HG03175 (cell line): ENCODE results near the gene TOMT.
A peak's percentile ranks its signal among the peaks of the same experiment; 100 is the strongest.

ENCODE experiments used
- ATAC-seq: cut with Tn5 transposase; IDR thresholded peaks from one replicate; pipeline ENCODE4 v1.9.1; 2021; ENCODE audit warnings: mild to moderate bottlenecking, moderate library complexity; ENCODE audit not compliant: unreplicated experiment

TOMT gene

DNA sequence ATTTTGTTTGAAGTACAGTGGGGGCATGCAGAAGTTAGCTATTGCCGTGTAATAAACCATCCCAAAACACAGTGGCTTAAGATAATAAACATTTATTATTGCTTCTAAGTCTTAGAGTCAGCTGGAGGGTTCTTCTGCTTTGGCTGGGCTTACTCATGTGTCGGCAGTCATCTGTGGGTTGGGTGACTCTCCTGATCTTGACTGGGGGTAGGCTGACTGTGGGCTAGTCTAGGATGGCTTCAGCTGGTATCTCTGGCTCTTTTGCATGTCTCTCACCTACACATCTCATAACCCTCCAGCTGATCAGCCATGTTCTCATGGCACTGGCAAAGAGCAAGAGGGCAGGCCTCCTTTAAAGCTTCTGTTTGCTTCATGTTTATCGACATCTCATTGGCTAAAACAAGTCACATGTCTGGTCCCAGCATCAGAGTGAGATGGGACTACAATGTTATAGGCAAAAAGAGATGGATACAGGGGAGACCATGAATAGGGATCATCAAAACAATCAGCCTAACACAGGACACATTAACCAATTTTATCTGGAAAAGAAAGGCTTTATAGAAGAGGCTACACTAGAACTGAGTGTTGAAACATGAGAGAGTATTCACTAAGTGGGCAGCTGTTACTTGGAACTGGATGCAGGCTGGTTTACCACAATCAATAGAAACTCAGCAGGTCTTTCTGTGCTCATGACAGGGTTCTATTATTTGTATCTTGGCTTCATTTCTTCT, 19.9 kb upstream of the TOMT start:
- ATAC-seq, result no peak

DNA sequence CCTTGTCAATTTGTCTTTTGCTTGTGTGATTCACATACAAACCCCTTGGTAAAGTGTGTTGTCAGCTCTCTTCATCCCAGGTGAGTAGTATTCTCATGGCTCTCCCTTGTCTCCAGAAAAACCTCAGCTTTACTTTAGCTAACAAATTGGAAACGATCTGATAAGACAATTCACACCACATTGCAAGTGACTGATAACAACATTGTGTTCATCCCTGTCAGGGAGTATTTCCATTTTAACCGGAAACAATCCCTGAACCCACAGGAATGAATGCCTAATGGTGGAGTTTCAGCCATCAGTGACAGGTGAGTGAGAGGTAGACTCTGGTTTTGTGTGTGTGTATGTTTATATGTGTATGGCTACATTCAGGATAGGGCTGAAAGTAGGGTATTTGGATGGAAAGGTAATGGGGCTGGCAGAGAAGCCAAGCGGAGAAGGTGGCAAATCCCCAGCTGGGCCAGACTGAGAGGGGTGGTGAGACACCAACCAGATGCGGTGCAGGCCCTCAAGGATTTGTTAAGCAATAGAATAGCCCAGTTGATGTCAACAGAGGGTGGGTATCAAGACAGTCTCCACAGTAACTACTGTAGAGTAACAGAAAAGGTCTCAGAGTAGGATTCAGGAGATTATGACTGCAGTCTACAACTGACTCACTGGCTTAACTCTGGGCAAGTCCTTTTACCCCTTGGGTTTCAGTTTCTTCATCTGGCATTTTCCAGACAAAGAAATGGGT, 17.5 kb upstream of the TOMT start:
- ATAC-seq, result no peak

DNA sequence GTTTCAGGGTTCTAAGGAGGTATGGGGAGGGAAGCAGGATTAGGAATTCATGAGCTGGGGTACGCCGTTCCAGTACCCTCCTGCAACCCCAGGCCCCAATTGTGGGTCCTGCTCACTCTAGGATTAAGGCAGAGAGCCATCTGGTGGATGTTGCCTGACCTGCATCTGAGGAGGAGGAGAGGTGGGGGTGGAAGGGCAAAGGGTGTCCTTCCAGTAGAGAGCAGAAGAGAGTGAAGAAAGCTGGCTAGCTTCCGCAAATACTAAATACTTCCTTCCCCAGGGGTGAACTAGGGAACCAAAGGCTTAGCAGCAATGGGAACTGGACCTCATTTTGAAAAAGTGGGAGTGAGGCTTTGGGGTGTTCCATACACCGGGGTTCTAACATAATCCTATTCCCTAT, 14.4 kb upstream of the TOMT start:
- ATAC-seq, result no peak

DNA sequence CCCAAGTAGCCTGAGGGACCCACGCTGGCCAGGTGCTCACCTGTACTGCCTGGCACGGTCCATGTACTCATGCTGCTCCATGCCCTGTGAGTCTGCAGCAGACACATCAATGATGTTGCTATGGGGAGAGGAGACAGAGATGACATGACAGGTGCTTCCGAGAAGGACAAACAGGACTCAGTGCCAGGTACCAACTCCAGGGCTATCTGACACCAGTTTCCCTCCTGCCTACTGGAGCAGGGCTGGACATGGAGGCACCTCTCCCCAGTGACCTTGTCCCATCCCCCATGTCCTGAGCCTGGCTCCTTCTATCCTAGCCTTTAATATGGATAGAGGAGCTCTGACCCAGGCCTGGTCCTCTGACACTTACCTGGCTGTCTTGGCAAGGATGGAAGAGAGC, 7.0 kb upstream of the TOMT start:
- no peak for ATAC-seq

DNA sequence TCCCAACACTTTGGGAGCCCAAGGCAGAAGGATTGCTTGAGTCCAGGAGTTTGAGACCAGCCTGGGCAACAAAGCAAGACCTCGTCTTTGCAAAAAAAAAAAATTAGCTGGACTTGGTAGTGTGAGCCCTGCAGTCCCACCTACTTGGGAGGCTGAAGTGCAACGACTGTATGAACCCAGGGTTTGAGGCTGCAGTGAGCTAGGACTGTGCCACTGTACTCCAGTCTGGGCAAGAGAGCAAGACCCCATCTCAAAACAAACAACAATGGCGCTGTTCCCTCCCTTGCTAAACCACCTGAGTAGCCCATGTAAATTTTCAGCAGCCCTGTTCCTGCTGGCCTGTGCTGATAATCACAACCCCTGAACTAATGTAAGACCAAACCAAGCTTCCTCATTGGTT, 5.7 kb upstream of the TOMT start:
- ATAC-seq, result no peak

DNA sequence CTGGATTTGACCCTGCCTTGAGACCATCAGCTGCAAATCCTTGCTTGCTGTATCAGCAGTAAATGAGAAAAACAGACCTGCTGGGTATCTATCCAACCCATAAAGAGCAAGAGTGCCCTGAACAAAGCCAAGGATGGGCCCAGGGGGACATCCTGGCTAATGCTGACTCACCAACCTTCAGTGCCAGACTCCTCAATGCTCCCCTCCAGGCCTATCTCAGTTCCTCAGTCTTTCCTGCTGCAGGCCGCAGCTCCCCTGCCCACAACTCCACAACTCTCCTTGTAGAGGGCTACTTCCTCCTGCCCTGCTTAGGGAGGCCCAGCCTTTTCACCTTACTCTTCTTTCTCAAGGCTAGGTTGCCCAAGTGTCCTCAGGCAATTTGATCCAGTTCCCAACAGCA, 5.3 kb upstream of the TOMT start:
- ATAC-seq, result no peak

DNA sequence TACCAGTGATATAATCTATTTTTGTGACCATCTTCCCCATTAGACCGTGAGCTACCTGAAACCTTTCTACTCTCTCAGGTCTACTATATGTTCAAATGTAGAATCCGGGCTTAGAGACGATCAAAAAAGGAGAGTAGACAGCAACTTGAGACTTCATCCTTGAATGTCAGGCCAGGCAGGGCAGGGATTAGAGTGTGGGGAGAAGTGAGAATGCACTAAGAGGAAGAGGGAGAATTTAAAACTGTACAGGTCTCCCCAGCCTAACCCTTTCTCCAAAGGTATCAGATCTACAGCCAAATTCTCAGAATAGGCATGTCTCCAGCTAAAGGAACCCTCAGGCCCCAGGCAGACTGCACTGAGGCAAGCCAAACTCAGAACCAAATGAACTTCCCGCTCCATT, 3.6 kb upstream of the TOMT start:
- ATAC-seq, result no peak

DNA sequence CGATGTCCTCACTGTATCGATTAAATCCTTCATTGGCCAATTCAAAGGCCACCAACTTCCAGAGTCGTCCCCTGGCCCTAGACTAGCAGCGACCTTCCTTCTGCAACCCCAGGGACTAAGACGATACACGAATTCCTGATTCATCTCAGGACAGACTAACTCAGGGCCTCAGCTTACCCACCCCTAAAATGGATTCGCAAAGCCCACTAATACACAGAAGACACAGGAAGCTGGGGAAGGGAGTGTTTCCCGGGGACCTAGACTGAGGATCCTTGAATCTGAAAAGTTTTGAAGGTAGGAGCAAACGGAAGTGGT, 3.1 kb upstream of the TOMT start:
- ATAC-seq, result no peak

DNA sequence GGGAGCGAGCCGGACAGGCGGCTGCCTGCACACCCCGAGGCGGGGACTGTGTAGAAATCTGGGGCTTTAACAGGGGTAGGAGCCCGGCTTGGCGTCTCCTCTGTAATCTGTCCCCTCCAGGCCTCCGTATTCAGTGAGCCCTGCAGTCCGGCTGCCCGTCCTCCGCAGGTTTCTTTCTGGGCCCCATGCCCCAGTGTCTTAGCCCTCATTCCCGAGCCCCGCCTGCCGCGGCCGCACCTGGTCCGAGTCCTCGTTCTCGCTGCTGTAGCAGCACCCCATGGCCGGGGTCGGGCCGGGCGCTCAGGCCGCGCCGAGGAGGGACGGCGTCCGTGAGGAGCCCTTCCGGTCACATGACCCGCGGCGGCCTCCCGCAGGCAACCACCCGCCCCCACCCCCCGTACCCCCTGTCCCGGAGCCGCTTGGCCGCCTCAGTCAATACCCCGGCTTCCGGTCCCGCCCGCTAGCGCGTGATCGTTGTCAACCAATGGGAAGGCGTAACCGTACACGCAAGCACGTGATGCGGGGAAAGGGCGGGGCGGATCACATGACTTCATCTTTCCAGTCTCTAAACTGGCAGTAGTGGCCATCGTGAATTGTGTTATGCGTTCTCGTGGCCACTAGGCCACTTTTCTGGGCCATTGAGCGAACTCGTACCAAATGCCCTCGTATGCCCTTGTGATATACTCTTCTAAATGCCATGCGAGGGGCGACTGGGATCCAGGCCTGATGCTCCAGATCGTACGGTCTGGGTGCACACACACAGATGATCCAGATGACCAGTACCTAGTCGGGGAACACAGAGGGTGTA, 2.6 kb upstream of the TOMT start, which contains the start of gene LAMTOR1:
LAMTOR1 (minus strand) TSS at position 352 of the 808 bp plus-strand sequence; CDS start at position 279, 73 bp downstream.
- ATAC-seq, result peak; percentile 92

DNA sequence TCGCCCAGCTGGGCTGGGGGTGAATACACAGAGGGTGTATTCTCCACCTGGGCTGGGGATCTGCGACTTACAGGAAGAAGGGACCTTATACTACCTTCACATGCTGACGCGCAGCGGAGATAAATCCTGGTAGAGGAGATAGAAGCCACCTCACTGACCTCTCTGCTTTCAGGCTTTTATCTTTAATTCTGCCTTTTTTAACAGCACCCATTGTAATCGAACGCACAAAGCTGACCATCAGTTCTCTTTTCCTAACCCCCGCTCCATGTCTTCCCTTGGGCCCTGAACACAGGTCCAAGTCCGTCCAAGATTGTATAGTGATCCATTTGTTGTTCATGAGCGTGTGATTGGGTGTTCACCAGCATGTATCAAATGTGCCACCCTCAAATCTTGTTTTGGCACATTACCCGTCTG, 2.0 kb upstream of the TOMT start:
- ATAC-seq, result no peak

DNA sequence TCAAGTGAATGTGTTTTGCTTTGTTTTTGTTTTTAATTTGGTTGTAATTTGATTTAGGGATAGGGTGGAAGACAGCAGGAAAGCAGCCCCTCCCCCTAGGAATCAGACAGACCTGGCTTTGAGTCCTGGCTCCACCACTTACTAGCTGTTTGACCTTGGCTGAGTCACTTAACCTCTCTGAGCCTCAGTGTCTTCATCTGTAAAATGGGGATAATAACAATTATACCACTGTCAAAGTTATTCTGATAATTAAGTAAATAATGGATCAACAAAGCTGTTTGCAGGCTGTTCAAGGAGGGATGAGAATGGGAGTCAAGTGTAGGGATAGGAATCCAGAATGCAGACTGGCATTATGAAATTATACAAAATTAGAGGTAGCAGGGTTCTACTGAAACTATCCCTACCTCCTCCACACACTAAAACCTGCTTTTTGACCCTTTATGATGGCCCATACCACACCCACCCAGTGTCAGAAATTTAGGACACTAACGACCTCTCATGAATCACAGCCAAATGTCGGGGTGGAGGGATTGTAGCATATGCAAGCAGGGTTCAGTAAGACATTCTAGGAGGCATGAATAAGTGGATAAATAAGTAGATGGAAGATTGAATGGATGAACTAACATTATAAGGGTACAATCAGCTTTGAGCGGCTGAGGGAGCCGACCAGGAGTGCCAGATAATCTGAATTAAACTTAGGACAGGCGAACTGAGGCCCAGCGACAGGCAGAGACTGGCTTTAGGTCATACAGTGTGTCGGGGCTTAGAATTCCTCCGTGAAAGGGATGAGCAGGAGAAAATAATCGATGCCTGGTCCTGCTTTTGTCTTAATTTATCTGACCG, 5.8 kb downstream of the TOMT start:
- peak; percentile 1 for ATAC-seq

DNA sequence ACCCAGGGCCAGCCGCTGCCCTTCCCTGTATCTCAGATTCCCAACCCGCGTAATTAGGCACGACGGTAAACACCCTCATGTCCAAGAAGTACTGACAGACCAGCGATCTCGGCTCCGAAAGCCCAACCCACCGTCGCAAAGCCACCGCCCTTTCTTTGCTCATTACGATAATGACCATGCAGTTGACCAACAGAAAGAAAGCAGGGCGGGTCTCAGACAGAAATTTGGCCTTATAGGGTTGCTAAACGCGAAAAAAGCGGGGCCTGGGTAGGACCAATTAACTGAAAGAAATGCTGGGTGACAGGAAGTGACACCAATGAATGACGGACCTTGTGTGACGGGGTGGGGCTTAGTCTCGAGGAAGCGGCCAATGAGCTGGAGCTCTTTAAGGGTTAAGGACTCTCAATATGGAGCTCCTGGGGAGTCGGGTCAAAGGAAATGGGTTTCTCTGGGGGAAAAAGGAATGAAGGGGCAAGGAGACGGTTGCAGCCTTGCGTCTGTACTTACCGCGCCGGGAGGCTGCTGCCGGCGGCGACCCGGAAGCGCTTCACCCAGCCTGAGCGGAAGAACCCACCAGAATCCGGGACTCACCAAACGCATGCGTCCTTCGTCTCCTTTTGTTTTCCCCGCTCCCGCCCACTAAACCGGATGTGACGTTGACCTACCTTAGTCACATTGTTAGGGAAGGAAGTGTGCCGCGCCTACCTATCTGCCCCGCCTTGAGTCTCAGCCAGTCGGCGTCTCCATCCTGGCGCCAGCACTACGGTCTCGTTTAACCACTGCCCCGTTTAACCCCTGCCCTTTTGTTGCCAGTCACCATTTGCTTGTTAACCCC, 6.6 kb downstream of the TOMT start, which contains the start of gene ANAPC15:
ANAPC15 (minus strand) TSS at position 553 of the 835 bp plus-strand sequence. CDS start 1,419 bp downstream, outside the sequence.
- peak; percentile 93 for ATAC-seq

DNA sequence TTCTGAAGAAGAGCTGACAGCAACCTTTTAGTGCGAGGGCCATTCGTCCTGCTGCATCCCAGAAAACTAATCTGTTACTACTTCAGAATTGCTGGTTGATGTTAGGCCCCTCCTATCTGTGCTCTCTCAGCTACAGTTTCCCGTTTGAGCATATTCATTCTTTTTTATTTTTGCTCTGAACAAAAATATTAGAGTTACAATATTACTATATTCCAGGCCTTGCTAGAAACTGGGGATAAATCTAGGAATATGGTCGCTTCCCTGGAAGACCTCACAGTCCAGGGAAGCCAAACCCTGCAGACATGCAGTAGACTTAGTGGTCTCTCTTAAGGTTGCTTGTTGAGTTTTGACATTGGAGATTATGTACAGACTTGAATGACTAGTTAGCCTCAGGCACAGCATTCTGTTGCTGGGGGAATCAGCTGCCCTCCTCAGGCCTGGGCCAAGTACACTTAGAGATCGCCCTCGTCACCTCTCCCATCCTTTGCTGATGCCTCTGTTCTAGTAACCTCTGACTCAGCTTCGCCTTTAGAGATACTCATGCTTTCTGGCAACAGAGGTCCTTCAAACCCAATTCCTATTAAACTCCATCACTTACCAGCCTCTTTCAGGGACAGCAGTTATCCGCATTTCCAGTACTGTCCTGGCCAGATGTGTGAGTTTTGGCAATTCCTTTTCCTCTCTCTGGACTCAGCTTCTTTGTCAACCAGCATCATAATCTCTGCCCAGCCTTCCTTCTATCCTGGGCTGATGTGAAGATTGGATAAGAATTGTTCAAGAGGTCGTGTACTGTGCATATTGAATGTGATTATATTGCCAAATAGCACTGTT, 7.5 kb downstream of the TOMT start:
- no peak for ATAC-seq

DNA sequence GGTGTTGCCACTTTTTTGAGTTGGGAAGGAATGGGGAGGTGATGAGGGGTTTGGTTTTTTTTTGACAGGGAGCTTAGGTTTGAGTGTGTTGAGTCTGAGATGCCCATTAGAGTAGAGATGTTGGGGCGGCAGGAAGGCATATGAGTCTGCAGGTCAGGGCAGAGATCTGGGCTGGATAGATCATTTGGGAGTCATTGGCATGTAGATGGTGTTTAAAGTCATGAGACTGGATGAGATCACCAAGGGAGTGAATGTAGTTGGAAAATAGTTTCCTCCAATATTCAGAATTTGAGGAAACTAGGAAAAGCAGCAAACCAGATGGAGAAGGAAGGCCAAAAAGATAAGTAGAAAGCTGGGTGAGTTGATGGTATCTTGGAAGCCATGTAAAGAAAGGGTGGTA, 8.8 kb downstream of the TOMT start:
- ATAC-seq, result no peak

DNA sequence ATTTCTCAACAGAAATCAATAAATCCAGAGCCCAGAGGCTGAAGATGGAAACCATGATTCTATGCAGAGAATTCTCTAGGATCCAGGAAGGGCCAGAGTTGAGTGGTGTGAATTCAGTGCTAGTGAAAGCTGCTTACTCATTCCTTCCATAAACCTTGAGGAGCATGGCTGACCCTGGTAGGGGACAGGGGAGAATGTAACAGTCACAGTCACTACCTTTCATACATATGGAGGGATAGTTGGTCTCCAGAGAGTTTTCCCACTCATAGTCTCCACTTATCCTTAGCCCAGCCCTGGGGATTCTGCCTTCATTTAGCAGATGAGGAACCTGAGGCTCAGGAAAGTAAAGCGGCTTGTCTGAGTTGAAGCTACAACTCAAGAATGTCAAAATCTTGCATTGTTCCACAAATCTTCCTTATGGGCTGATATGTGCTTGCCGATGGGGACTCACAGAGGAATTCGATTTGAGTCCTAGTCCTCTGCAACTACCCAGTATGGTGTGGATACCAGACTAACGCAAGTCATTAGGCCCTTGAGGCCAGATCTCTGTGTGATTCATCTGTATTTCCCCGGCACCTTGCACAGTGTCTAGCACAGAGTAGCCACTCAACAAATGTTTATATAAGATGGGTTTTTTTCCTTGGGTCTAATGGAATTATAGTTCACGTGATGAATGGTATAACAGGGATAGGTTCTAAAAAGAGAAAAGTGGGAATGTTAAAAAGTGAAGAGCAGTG, 10.5 kb downstream of the TOMT start:
- ATAC-seq, result no peak

DNA sequence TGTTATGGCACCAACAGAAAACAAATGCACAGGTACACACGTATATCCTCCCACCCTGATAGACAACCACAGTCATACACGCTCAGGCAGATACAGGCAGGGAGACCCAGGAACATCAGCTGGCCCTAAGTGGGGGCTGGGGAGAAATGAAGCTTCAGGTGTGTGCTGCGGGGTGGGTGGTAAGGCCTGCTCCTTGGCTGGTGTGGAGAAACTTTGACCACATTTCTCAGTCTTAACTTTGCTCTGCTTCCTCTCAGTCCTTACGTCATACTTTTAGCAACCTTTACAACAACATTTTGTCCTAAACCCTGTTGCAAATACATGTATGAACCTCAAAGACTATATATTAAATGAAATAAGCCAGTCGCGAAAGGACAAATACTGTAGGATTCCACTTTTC, 13.5 kb downstream of the TOMT start:
- no peak for ATAC-seq

DNA sequence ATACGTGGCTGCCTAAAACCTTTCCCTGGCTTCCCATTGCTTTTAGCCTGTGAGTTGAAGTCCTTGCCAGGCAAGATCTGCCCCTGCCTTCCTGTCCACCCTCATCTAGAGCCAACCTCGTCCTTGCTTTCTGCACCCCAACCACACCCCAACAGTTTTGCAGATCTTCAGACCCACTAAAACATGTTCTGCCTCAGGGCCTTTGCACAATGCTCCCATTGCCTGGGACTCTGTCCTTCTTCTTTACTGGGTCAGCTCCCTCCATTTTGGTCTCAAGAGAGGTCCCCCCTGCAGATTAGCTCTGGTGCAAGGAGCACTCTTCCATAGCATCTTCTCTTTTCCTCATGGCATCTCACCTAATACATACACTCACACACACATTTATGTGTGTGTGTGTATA, 15.2 kb downstream of the TOMT start:
- no peak for ATAC-seq

DNA sequence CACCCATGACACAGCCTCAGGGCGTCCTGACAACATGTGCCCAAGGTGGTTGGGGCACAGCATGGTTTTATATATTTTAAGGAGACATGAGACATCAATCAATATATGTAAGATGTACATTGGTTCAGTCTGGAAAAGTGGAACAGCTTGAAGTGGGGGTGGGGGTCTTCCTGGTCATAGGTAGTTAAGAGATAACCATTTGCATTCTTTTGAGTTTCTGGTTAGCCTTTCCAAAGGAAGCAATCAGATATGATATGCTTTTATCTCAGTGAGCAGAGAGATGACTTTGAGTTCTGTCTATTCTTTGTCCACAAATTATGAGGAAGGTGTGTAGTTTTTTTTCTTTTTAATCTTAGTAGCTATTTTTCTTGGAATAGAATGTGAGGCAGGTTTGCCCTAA, 16.9 kb downstream of the TOMT start:
- no peak for ATAC-seq
